GM21528 (cell line): Measurements from ENCODE around the gene STEAP1.
A peak's percentile ranks its signal among the peaks of the same experiment; 100 is the strongest.
"Not testable (repeated sequence)": the region's sequence is repeated elsewhere in the genome, so short reads cannot be mapped to it uniquely, and the experiment has no call there.

ENCODE experiments used
- ATAC-seq: cut with Tn5 transposase; IDR thresholded peaks from one replicate; pipeline ENCODE4 v1.9.1; 2021; ENCODE audit warnings: mild to moderate bottlenecking, moderate library complexity; ENCODE audit not compliant: unreplicated experiment, low FRiP score

The STEAP1 gene

GRCh38 chr7:90172624-90173023 is 18.4 kb downstream of the STEAP1 start:
- ATAC-seq: no peak

GRCh38 chr7:90173127-90173844 is 19.0 kb downstream of the STEAP1 start:
- ATAC-seq: peak; percentile 89

GRCh38 chr7:90175667-90176066 is 21.4 kb downstream of the STEAP1 start:
- ATAC-seq: no peak

GRCh38 chr7:90176195-90176594 is 21.9 kb downstream of the STEAP1 start:
- no peak for ATAC-seq

GRCh38 chr7:90178166-90178565 is 23.9 kb downstream of the STEAP1 start:
- no peak for ATAC-seq

- peak; percentile 97 for ATAC-seq
Measured at GRCh38 chr7:90178679-90179278, 24.5 kb downstream of the STEAP1 start.

GRCh38 chr7:90180011-90180585 is 25.8 kb downstream of the STEAP1 start:
- ATAC-seq: no peak

GRCh38 chr7:90180649-90181048 is 26.4 kb downstream of the STEAP1 start:
- ATAC-seq: no peak

- no peak for ATAC-seq
Measured at GRCh38 chr7:90181485-90181884, 27.2 kb downstream of the STEAP1 start.

- not testable (repeated sequence) for ATAC-seq
Measured at GRCh38 chr7:90186290-90186689, 32.0 kb downstream of the STEAP1 start.

- no peak for ATAC-seq
Measured at GRCh38 chr7:90187507-90188050, 33.3 kb downstream of the STEAP1 start.

- ATAC-seq: peak; percentile 80
Measured at GRCh38 chr7:90188281-90188680, 34.0 kb downstream of the STEAP1 start.

GRCh38 chr7:90190995-90191394 is 36.7 kb downstream of the STEAP1 start:
- no peak for ATAC-seq

GRCh38 chr7:90191648-90192047 is 37.4 kb downstream of the STEAP1 start:
- ATAC-seq: no peak

- ATAC-seq: no peak
Measured at GRCh38 chr7:90192876-90193750, 38.8 kb downstream of the STEAP1 start.

- no peak for ATAC-seq
Measured at GRCh38 chr7:90194911-90195809, 40.9 kb downstream of the STEAP1 start.

- no peak for ATAC-seq
Measured at GRCh38 chr7:90201500-90202195, 47.4 kb downstream of the STEAP1 start.

GRCh38 chr7:90207956-90208355 is 53.7 kb downstream of the STEAP1 start:
- no peak for ATAC-seq

GRCh38 chr7:90209776-90210175 is 55.5 kb downstream of the STEAP1 start:
- ATAC-seq: no peak
